Dendritic cell treated with granulocyte-macrophage colony-stimulating factor and Interleukin-4, amounts not matched to agents 40 ng/mL and 50 ng/mL, for 4 days (primary cell): ENCODE measurements around the gene RELN.

Experiments used
- H3K27ac Mint-ChIP-seq: one replicate; pipeline ENCODE4 v1.8.0; 2022; ENCODE audit warnings: mild to moderate bottlenecking, mixed read lengths
- H3K27me3 Mint-ChIP-seq: one replicate; pipeline ENCODE4 v1.8.0; 2022; ENCODE audit warnings: mild to moderate bottlenecking, mixed read lengths
- H3K36me3 Mint-ChIP-seq: one replicate; pipeline ENCODE4 v1.8.0; 2022; ENCODE audit warnings: low read depth, mixed read lengths
- H3K4me1 Mint-ChIP-seq: one replicate; pipeline ENCODE4 v1.8.0; 2022; ENCODE audit warnings: low read depth, mixed read lengths
- H3K4me3 Mint-ChIP-seq: one replicate; pipeline ENCODE4 v1.8.0; 2022; ENCODE audit warnings: mild to moderate bottlenecking, moderate library complexity, mixed read lengths
- H3K9me3 Mint-ChIP-seq: one replicate; pipeline ENCODE4 v1.8.0; 2022; ENCODE audit warnings: mixed read lengths
- intact Hi-C: fragments of 100-400 bp; cut with micrococcal nuclease; formaldehyde crosslinking; loops from one replicate; pipeline ENCODE4 v1.15.0; 2022

Gene RELN

GRCh38 chr7:103560136-103560535 is 429.3 kb downstream of the RELN start:
- Mint-ChIP-seq H3K27ac (no peak overlapping the region), H3K27me3 (no peaks in the 10 kb centered on the region)
- intact Hi-C loops = no loop called here

GRCh38 chr7:103551016-103551415 is 438.4 kb downstream of the RELN start:
- Mint-ChIP-seq H3K27ac (no peak overlapping the region), H3K27me3 (no peaks in the 10 kb centered on the region)

More at GRCh38 chr7:103560136-103560535, 429.3 kb downstream of the RELN start:
- Mint-ChIP-seq H3K9me3 (no peaks in the 10 kb centered on the region), H3K4me1 (no peaks in the 10 kb centered on the region), H3K4me3 (no peak overlapping the region), H3K36me3 (no peaks in the 10 kb centered on the region)

GRCh38 chr7:103549786-103550185 is 439.7 kb downstream of the RELN start:
- H3K27me3 Mint-ChIP-seq = peaks cover 3% of the 10 kb centered on the region
- H3K4me1 Mint-ChIP-seq = no peaks in the 10 kb centered on the region
- no peaks in the 10 kb centered on the region for H3K36me3 Mint-ChIP-seq
- intact Hi-C loops = no loop called here
- no peaks in the 10 kb centered on the region for H3K9me3 Mint-ChIP-seq
- H3K27ac Mint-ChIP-seq = no peak overlapping the region
- H3K4me3 Mint-ChIP-seq = no peak overlapping the region

More at GRCh38 chr7:103551016-103551415, 438.4 kb downstream of the RELN start:
- intact Hi-C loops = no loop called here
- no peak overlapping the region for H3K4me3 Mint-ChIP-seq
- no peaks in the 10 kb centered on the region for H3K9me3 Mint-ChIP-seq
- no peaks in the 10 kb centered on the region for H3K4me1 Mint-ChIP-seq
- H3K36me3 Mint-ChIP-seq = no peaks in the 10 kb centered on the region

GRCh38 chr7:103547451-103548284 is 441.8 kb downstream of the RELN start:
- no peaks in the 10 kb centered on the region for H3K9me3 Mint-ChIP-seq
- intact Hi-C loops = no loop called here
- H3K36me3 Mint-ChIP-seq = no peaks in the 10 kb centered on the region
- H3K4me3 Mint-ChIP-seq = no peak overlapping the region
- H3K27me3 Mint-ChIP-seq = peaks cover 3% of the 10 kb centered on the region
- H3K27ac Mint-ChIP-seq = no peak overlapping the region
- no peaks in the 10 kb centered on the region for H3K4me1 Mint-ChIP-seq

- peaks cover 3% of the 10 kb centered on the region for H3K27me3 Mint-ChIP-seq
- no peaks in the 10 kb centered on the region for H3K4me1 Mint-ChIP-seq
- H3K4me3 Mint-ChIP-seq = no peak overlapping the region
- H3K27ac Mint-ChIP-seq = no peak overlapping the region
- no peaks in the 10 kb centered on the region for H3K9me3 Mint-ChIP-seq
- intact Hi-C loops = no loop called here
- H3K36me3 Mint-ChIP-seq = no peaks in the 10 kb centered on the region
Observed at GRCh38 chr7:103542470-103542869, 447.0 kb downstream of the RELN start.

GRCh38 chr7:103541947-103542346 is 447.5 kb downstream of the RELN start:
- Mint-ChIP-seq H3K27ac (no peak overlapping the region), H3K9me3 (no peaks in the 10 kb centered on the region), H3K4me3 (no peak overlapping the region), H3K4me1 (no peaks in the 10 kb centered on the region), H3K27me3 (peaks cover 3% of the 10 kb centered on the region), H3K36me3 (no peaks in the 10 kb centered on the region)
- intact Hi-C loops = no loop called here

GRCh38 chr7:103541026-103541425 is 448.4 kb downstream of the RELN start:
- Mint-ChIP-seq H3K36me3 (no peaks in the 10 kb centered on the region), H3K9me3 (no peaks in the 10 kb centered on the region), H3K27me3 (peaks cover 3% of the 10 kb centered on the region), H3K4me1 (no peaks in the 10 kb centered on the region), H3K27ac (no peak overlapping the region), H3K4me3 (no peak overlapping the region)
- intact Hi-C loops = no loop called here

- Mint-ChIP-seq H3K27me3 (no peaks in the 10 kb centered on the region), H3K9me3 (no peaks in the 10 kb centered on the region), H3K4me3 (no peak overlapping the region), H3K4me1 (no peaks in the 10 kb centered on the region), H3K27ac (no peak overlapping the region), H3K36me3 (no peaks in the 10 kb centered on the region)
- intact Hi-C loops = no loop called here
Observed at GRCh38 chr7:103540338-103540737, 449.1 kb downstream of the RELN start.

- H3K4me3 Mint-ChIP-seq = no peak overlapping the region
- H3K4me1 Mint-ChIP-seq = no peaks in the 10 kb centered on the region
- no peaks in the 10 kb centered on the region for H3K9me3 Mint-ChIP-seq
- intact Hi-C loops = no loop called here
- no peaks in the 10 kb centered on the region for H3K27me3 Mint-ChIP-seq
- no peaks in the 10 kb centered on the region for H3K36me3 Mint-ChIP-seq
- H3K27ac Mint-ChIP-seq = no peak overlapping the region
Observed at GRCh38 chr7:103539875-103540274, 449.6 kb downstream of the RELN start.

- intact Hi-C loops = no loop called here
- Mint-ChIP-seq H3K4me1 (no peaks in the 10 kb centered on the region), H3K4me3 (no peak overlapping the region), H3K9me3 (no peaks in the 10 kb centered on the region), H3K36me3 (no peaks in the 10 kb centered on the region), H3K27me3 (no peaks in the 10 kb centered on the region), H3K27ac (no peak overlapping the region)
Observed at GRCh38 chr7:103538964-103539709, 450.3 kb downstream of the RELN start.

GRCh38 chr7:103533761-103534160 is 455.7 kb downstream of the RELN start:
- H3K36me3 Mint-ChIP-seq = no peaks in the 10 kb centered on the region
- intact Hi-C loops = no loop called here

GRCh38 chr7:103532955-103533354 is 456.5 kb downstream of the RELN start:
- no peaks in the 10 kb centered on the region for H3K9me3 Mint-ChIP-seq
- intact Hi-C loops = no loop called here
- no peaks in the 10 kb centered on the region for H3K27me3 Mint-ChIP-seq
- H3K36me3 Mint-ChIP-seq = no peaks in the 10 kb centered on the region
- H3K4me3 Mint-ChIP-seq = no peak overlapping the region
- no peak overlapping the region for H3K27ac Mint-ChIP-seq
- no peaks in the 10 kb centered on the region for H3K4me1 Mint-ChIP-seq

More at GRCh38 chr7:103533761-103534160, 455.7 kb downstream of the RELN start:
- Mint-ChIP-seq H3K27ac (no peak overlapping the region), H3K27me3 (no peaks in the 10 kb centered on the region), H3K4me1 (no peaks in the 10 kb centered on the region), H3K9me3 (no peaks in the 10 kb centered on the region), H3K4me3 (no peak overlapping the region)

- Mint-ChIP-seq H3K4me1 (no peaks in the 10 kb centered on the region), H3K4me3 (no peak overlapping the region), H3K9me3 (no peaks in the 10 kb centered on the region), H3K27ac (no peak overlapping the region), H3K36me3 (no peaks in the 10 kb centered on the region), H3K27me3 (no peaks in the 10 kb centered on the region)
- intact Hi-C loops = no loop called here
Observed at GRCh38 chr7:103528152-103528551, 461.3 kb downstream of the RELN start.

- no peaks in the 10 kb centered on the region for H3K36me3 Mint-ChIP-seq
- no peak overlapping the region for H3K27ac Mint-ChIP-seq
- H3K27me3 Mint-ChIP-seq = no peaks in the 10 kb centered on the region
- H3K4me1 Mint-ChIP-seq = no peaks in the 10 kb centered on the region
- intact Hi-C loops = no loop called here
- H3K4me3 Mint-ChIP-seq = no peak overlapping the region
- no peaks in the 10 kb centered on the region for H3K9me3 Mint-ChIP-seq
Observed at GRCh38 chr7:103525937-103526336, 463.5 kb downstream of the RELN start.
